HG03558 (cell line): ENCODE results near the gene SCRT2.
"Not testable (repeated sequence)": the region's sequence is repeated elsewhere in the genome, so short reads cannot be mapped to it uniquely, and the experiment has no call there.

ENCODE experiments used
- ATAC-seq: cut with Tn5 transposase; IDR thresholded peaks from one replicate; pipeline ENCODE4 v1.9.1; 2021; ENCODE audit warnings: moderate number of reproducible peaks; ENCODE audit not compliant: unreplicated experiment; ENCODE audit errors: extremely low read depth

The SCRT2 gene

GRCh38 chr20:703006-703405 is 27.4 kb upstream of the SCRT2 start:
- no peak for ATAC-seq

GRCh38 chr20:701401-702129 is 26.0 kb upstream of the SCRT2 start:
- no peak for ATAC-seq

- no peak for ATAC-seq
These were observed 24.3 kb upstream of the SCRT2 start for GRCh38 chr20:699811-700338.

GRCh38 chr20:699342-699741 is 23.7 kb upstream of the SCRT2 start:
- ATAC-seq: no peak

GRCh38 chr20:698276-698675 is 22.7 kb upstream of the SCRT2 start:
- ATAC-seq: no peak

GRCh38 chr20:697826-698225 is 22.2 kb upstream of the SCRT2 start:
- no peak for ATAC-seq

- no peak for ATAC-seq
These were observed 19.7 kb upstream of the SCRT2 start for GRCh38 chr20:695165-695866.

GRCh38 chr20:694496-694895 is 18.9 kb upstream of the SCRT2 start:
- ATAC-seq: no peak

GRCh38 chr20:693786-694185 is 18.2 kb upstream of the SCRT2 start:
- ATAC-seq: not testable (repeated sequence)

- ATAC-seq: no peak
These were observed 16.4 kb upstream of the SCRT2 start for GRCh38 chr20:692044-692443.

GRCh38 chr20:689947-690346 is 14.3 kb upstream of the SCRT2 start:
- no peak for ATAC-seq

- no peak for ATAC-seq
These were observed 13.7 kb upstream of the SCRT2 start for GRCh38 chr20:689348-689747.

GRCh38 chr20:688809-689212 is 13.2 kb upstream of the SCRT2 start:
- ATAC-seq: no peak

- no peak for ATAC-seq
These were observed 12.0 kb upstream of the SCRT2 start for GRCh38 chr20:687468-688203.

GRCh38 chr20:684676-685319 is 9.2 kb upstream of the SCRT2 start:
- ATAC-seq: no peak

GRCh38 chr20:682123-682522 is 6.5 kb upstream of the SCRT2 start:
- ATAC-seq: no peak

GRCh38 chr20:680638-681187 is 5.1 kb upstream of the SCRT2 start:
- ATAC-seq: no peak

- no peak for ATAC-seq
These were observed 2.4 kb upstream of the SCRT2 start for GRCh38 chr20:677957-678356.

- ATAC-seq: no peak
These were observed 1.4 kb upstream of the SCRT2 start for GRCh38 chr20:676967-677366.

GRCh38 chr20:676315-676937 is 824 bp upstream of the SCRT2 start:
- ATAC-seq: no peak
